H1 (cell line): ENCODE data around the gene HDAC6. TPM values are rescaled to one million over a fixed set of nuclear protein-coding genes. Genes with fewer than 3 reads are reported as not detected.

Experiments
- CTCF ChIA-PET: fragments of 300-600 bp; sonication (Branson Sonifier 250); formaldehyde crosslinking; loops from one replicate; lab custom pipeline; 2021; ENCODE audit not compliant: partially characterized antibody; lab: Charles Lee
- POLR2A ChIA-PET: fragments of 300-600 bp; sonication (Branson Sonifier 250); formaldehyde crosslinking; loops from one replicate; lab custom pipeline; 2021; ENCODE audit warnings: inconsistent platforms; ENCODE audit not compliant: partially characterized antibody; lab: Charles Lee
- DNase-seq, 2 experiments: peaks; one replicate each; pipeline versions ENCODE4 v3.0.0 to v3.0.0-alpha.2; 2010 to 2022; ENCODE audit warnings: low spot score in 2 of 2, low read depth in 1 of 2, mixed read lengths in 1 of 2
- FAIRE-seq: peaks from 2 replicates; lab custom pipeline; 2011; peaks lifted over from hg19 to GRCh38; lab: Jason Lieb, UNC
- H2AFZ ChIP-seq: 2 replicates; pipeline ENCODE4 v1.8.1; 2012; ENCODE audit warnings: low read length, inconsistent platforms
- H2AK5ac ChIP-seq: 2 replicates; pipeline ENCODE4 v1.6.1; 2013; ENCODE audit warnings: low read depth, low read length
- H2BK120ac ChIP-seq: replicated peaks from 2 replicates; pipeline ENCODE3; 2013; ENCODE audit warnings: low read depth, low read length, inconsistent platforms
- H2BK12ac ChIP-seq: 2 replicates; pipeline ENCODE4 v1.6.1; 2013; ENCODE audit warnings: low read depth, low read length
- H2BK15ac ChIP-seq: 2 replicates; pipeline ENCODE4 v1.6.1; 2013; ENCODE audit warnings: low read length
- H2BK20ac ChIP-seq: 2 replicates; pipeline ENCODE4 v1.6.1; 2013; ENCODE audit warnings: low read length
- H2BK5ac ChIP-seq: 2 replicates; pipeline ENCODE4 v1.6.1; 2013; ENCODE audit warnings: low read depth, low read length
- H3K14ac ChIP-seq: 2 replicates; pipeline ENCODE4 v1.6.1; 2013; ENCODE audit warnings: inconsistent platforms; ENCODE audit not compliant: insufficient read length
- H3K18ac ChIP-seq: 2 replicates; pipeline ENCODE4 v1.6.1; 2013; ENCODE audit warnings: low read length; ENCODE audit errors: extremely low read depth
- H3K23ac ChIP-seq: 2 replicates; pipeline ENCODE4 v1.6.1; 2013; ENCODE audit warnings: inconsistent platforms; ENCODE audit not compliant: insufficient read length
- H3K23me2 ChIP-seq: 2 replicates; pipeline ENCODE4 v1.6.1; 2013; ENCODE audit warnings: low read depth, low read length
- H3K27ac ChIP-seq: 2 replicates; pipeline ENCODE4 v1.6.1; 2011; ENCODE audit warnings: low read depth, low read length, inconsistent platforms
- H3K27me3 ChIP-seq, 4 experiments: replicated peaks in 1 of 4; 1 replicate in 1 of 4; 2 replicates in 3 of 4; pipeline versions ENCODE4 v1.6.1 to v1.8.1; 2011 to 2013; ENCODE audit warnings: low read length in 3 of 4, mild to moderate bottlenecking in 3 of 4, inconsistent platforms in 2 of 4, mixed read lengths in 2 of 4, moderate library complexity in 1 of 4; ENCODE audit not compliant: control insufficient read depth in 3 of 4, insufficient read depth in 3 of 4; ENCODE audit errors: extremely low read depth in 1 of 4
- H3K36me3 ChIP-seq, 4 experiments: 2 replicates each; pipeline versions ENCODE4 v1.6.1 to v1.8.1; 2011 to 2013; ENCODE audit warnings: mild to moderate bottlenecking in 4 of 4, low read length in 3 of 4, moderate library complexity in 2 of 4, control low read depth in 1 of 4, inconsistent platforms in 1 of 4; ENCODE audit not compliant: insufficient read depth in 4 of 4, control insufficient read depth in 2 of 4
- H3K4ac ChIP-seq: replicated peaks from 2 replicates; pipeline ENCODE3; 2013; ENCODE audit warnings: low read length, low read depth, mixed read lengths, inconsistent platforms; ENCODE audit not compliant: insufficient read length
- H3K4me1 ChIP-seq, 4 experiments: replicated peaks in 1 of 4; 1 replicate in 1 of 4; 2 replicates in 3 of 4; pipeline versions ENCODE4 v1.6.1 to v1.8.1; 2011 to 2013; ENCODE audit warnings: low read length in 3 of 4, inconsistent platforms in 2 of 4, mixed read lengths in 1 of 4; ENCODE audit not compliant: insufficient read depth in 4 of 4, control insufficient read depth in 3 of 4
- H3K4me2 ChIP-seq, 2 experiments: 2 replicates each; pipeline versions ENCODE4 v1.6.1 to v1.8.1; 2011 to 2013; ENCODE audit warnings: low read depth in 2 of 2, low read length in 2 of 2, control low read depth in 1 of 2, inconsistent platforms in 1 of 2, mild to moderate bottlenecking in 1 of 2; ENCODE audit not compliant: insufficient read depth in 1 of 2
- H3K4me3 ChIP-seq, 4 experiments: fragments of 200-600, 300-600 bp in 1 of 4; sonication (generic), shearing (Covaris generic), sonication (Bioruptor Twin) in 1 of 4; 2 replicates each; pipeline versions ENCODE4 v1.5.1 to v1.8.1; 2011 to 2016; ENCODE audit warnings: low read length in 4 of 4, low read depth in 3 of 4, control low read depth in 2 of 4, inconsistent platforms in 2 of 4, mild to moderate bottlenecking in 2 of 4, mixed read lengths in 1 of 4, moderate library complexity in 1 of 4; ENCODE audit not compliant: insufficient read depth in 2 of 4; ENCODE audit errors: extremely low read depth in 1 of 4
- H3K56ac ChIP-seq: replicated peaks from 2 replicates; pipeline ENCODE3; 2013; ENCODE audit warnings: low read depth, mild to moderate bottlenecking, mixed read lengths, low read length, inconsistent platforms; ENCODE audit not compliant: insufficient read length
- H3K79me1 ChIP-seq: 2 replicates; pipeline ENCODE4 v1.6.1; 2013; ENCODE audit warnings: low read depth, low read length, control low read depth
- H3K79me2 ChIP-seq, 2 experiments: 2 replicates each; pipeline versions ENCODE4 v1.6.1 to v1.8.1; 2012 to 2013; ENCODE audit warnings: low read length in 2 of 2, mild to moderate bottlenecking in 2 of 2, inconsistent platforms in 1 of 2; ENCODE audit not compliant: insufficient read depth in 2 of 2, control insufficient read depth in 1 of 2
- H3K9ac ChIP-seq, 4 experiments: replicated peaks in 1 of 4; 1 replicate in 1 of 4; 2 replicates in 3 of 4; pipeline versions ENCODE4 v1.6.1 to v1.8.1; 2011 to 2013; ENCODE audit warnings: low read depth in 3 of 4, low read length in 3 of 4, control low read depth in 2 of 4, mild to moderate bottlenecking in 2 of 4, moderate library complexity in 2 of 4, inconsistent platforms in 1 of 4; ENCODE audit errors: extremely low read depth in 1 of 4
- H3K9me3 ChIP-seq, 2 experiments: 2 replicates each; pipeline versions ENCODE4 v1.6.1 to v1.8.1; 2012 to 2013; ENCODE audit warnings: mild to moderate bottlenecking in 2 of 2, moderate library complexity in 2 of 2, control low read depth in 1 of 2, inconsistent platforms in 1 of 2, low read depth in 1 of 2, low read length in 1 of 2, mixed read lengths in 1 of 2; ENCODE audit not compliant: insufficient read depth in 2 of 2
- H4K20me1 ChIP-seq, 2 experiments: replicated peaks in 1 of 2; 2 replicates each; pipeline versions ENCODE3 to v1.8.1; 2011 to 2013; ENCODE audit warnings: inconsistent platforms in 2 of 2, low read length in 2 of 2, mild to moderate bottlenecking in 1 of 2; ENCODE audit not compliant: insufficient read depth in 2 of 2, control insufficient read depth in 1 of 2
- H4K5ac ChIP-seq: 2 replicates; pipeline ENCODE4 v1.6.1; 2013; ENCODE audit warnings: low read length, low read depth, mixed read lengths, inconsistent platforms; ENCODE audit not compliant: insufficient read length
- H4K8ac ChIP-seq: 2 replicates; pipeline ENCODE4 v1.8.0; 2013; ENCODE audit warnings: mild to moderate bottlenecking, moderate library complexity, low read length, inconsistent platforms; ENCODE audit not compliant: insufficient read depth; ENCODE audit errors: extremely low read depth
- H4K91ac ChIP-seq: replicated peaks from 2 replicates; pipeline ENCODE3; 2013; ENCODE audit warnings: low read length, mixed read lengths, inconsistent platforms; ENCODE audit not compliant: insufficient read length
- BCL11A ChIP-seq, 2 experiments: IDR thresholded peaks; one replicate each; pipeline ENCODE4 v1.6.1; 2011; ENCODE audit warnings: low read depth in 2 of 2, low read length in 2 of 2, mild to moderate bottlenecking in 2 of 2
- EGR1 ChIP-seq: IDR thresholded peaks from 2 replicates; pipeline ENCODE4 v1.6.1; 2011; ENCODE audit warnings: low read depth, low read length, borderline replicate concordance
- KDM1A ChIP-seq: fragments of 200-600, 300-600 bp; sonication (generic); IDR thresholded peaks from 2 replicates; pipeline ENCODE4 v1.7.1; 2016; ENCODE audit warnings: mild to moderate bottlenecking, low read length, borderline replicate concordance
- KDM5A ChIP-seq: fragments of 200-600 bp; IDR thresholded peaks from 2 replicates; pipeline ENCODE4 v1.7.1; 2012; ENCODE audit warnings: mild to moderate bottlenecking, low read length, inconsistent platforms, mixed read lengths
- MAFK ChIP-seq: IDR thresholded peaks from 2 replicates; pipeline ENCODE4 v1.6.1; 2012; ENCODE audit warnings: low read depth, mild to moderate bottlenecking, improper control_type of control experiment, low read length
- NRF1 ChIP-seq: IDR thresholded peaks from 2 replicates; pipeline ENCODE4 v1.6.1; 2011; ENCODE audit warnings: mild to moderate bottlenecking, low read depth, low read length, improper control_type of control experiment
- POLR2AphosphoS5 ChIP-seq: IDR thresholded peaks from 2 replicates; pipeline ENCODE4 v1.6.1; 2011; ENCODE audit warnings: low read depth, low read length
- POU5F1 ChIP-seq: IDR thresholded peaks from 2 replicates; pipeline ENCODE4 v1.6.1; 2011; ENCODE audit warnings: low read depth, mild to moderate bottlenecking, low read length, moderate library complexity
- RBBP5 ChIP-seq: IDR thresholded peaks from 2 replicates; pipeline ENCODE4 v1.7.1; 2012; ENCODE audit warnings: low read depth, mild to moderate bottlenecking, inconsistent platforms, low read length, moderate library complexity, borderline replicate concordance
- SIRT6 ChIP-seq: IDR thresholded peaks from one replicate; pipeline ENCODE4 v1.7.1; 2012; ENCODE audit warnings: low read length, inconsistent platforms
- SP4 ChIP-seq: IDR thresholded peaks from 2 replicates; pipeline ENCODE4 v1.6.1; 2012; ENCODE audit warnings: low read length, inconsistent platforms
- TCF12 ChIP-seq: IDR thresholded peaks from 2 replicates; pipeline ENCODE4 v1.6.1; 2011; ENCODE audit warnings: low read depth, mild to moderate bottlenecking, low read length
- TEAD4 ChIP-seq: IDR thresholded peaks from 2 replicates; pipeline ENCODE4 v1.6.1; 2012; ENCODE audit warnings: low read depth, low read length, inconsistent platforms, mixed read lengths
- YY1 ChIP-seq: IDR thresholded peaks from 2 replicates; pipeline ENCODE4 v1.6.1; 2011; ENCODE audit warnings: low read depth, mild to moderate bottlenecking, low read length
- WGBS, 2 experiments: shearing (Covaris generic) in 1 of 2; methylation state at CpG; one replicate each; pipeline versions ENCODE4 v1.1.6 to v1.1.7; 2013 to 2015; ENCODE audit warnings: low lambda C conversion rate in 2 of 2, mixed read lengths in 2 of 2, inconsistent platforms in 1 of 2, low coverage in 1 of 2, missing lambda C conversion rate in 1 of 2; ENCODE audit not compliant: insufficient replicate concordance in 2 of 2, insufficient coverage in 1 of 2, insufficient read length in 1 of 2; ENCODE audit errors: extremely low coverage in 1 of 2, missing lambda C conversion rate in 1 of 2; 5-methylcytosine and 5-hydroxymethylcytosine counted together
- polyA plus RNA-seq, 7 experiments: library from polyadenylated mRNA; depleted of rRNA in 3 of 7; stranded (reverse) in 5 of 7; unstranded in 2 of 7; fragments of >200 nt in 5 of 7; fragments of 200-250 nt in 2 of 7; gene quantifications; 1 replicate in 5 of 7; 2 replicates in 1 of 7; 4 replicates in 1 of 7; pipeline versions ENCODE4 v1.2.1 to v1.2.3, GENCODE V29; 2011 to 2013; ENCODE audit warnings: missing spikeins in 2 of 7, mixed read lengths in 2 of 7
- total RNA-seq: library from RNA; stranded (reverse); fragmentation: NEBNext Ultra II Directional; extraction: Animal tissue kit (Norgen Biotek cat#: 25700); gene quantifications from 2 replicates; pipeline ENCODE4 v1.2.1, GENCODE V29; 2021
- TF ChIP-seq, protein P1 (sequence below): IDR thresholded peaks from 2 replicates; pipeline ENCODE4 v1.6.1; 2012; ENCODE audit warnings: low read length, inconsistent platforms

HDAC6 gene
- total and polyA plus RNA-seq, 2 of the 8 experiments (the other 6 are each of a cell fraction or from before 2014, with no cell fraction given), result 34.0 to 51.8 TPM

DNA sequence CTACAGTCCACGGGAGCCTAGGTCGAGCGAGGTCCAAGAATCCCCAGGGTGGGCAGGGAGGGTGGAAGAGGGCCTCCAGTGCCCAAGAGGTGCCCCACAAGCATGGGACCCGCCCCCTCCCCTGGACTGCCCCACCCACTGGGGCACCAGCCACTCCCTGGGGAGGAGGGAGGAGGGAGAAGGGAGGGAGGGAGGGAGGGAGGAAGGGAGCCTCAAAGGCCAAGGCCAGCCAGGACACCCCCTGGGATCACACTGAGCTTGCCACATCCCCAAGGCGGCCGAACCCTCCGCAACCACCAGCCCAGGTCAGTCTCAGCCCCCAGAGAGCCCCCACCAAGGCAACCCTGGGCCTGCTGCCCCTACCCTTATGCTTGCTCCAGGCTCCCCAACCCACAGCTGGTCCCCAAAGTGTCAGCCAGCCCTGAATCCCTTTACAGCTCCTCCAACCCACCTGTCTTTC lies 15.5 kb upstream of the HDAC6 start, which contains the start of gene GATA1:
Gene GATA1, plus strand, starts transcription at position 250 of the 460 bp plus-strand sequence. CDS start 4,520 bp downstream, outside the sequence.
- Histone ChIP-seq H4K20me1 (no peaks in the 10 kb centered on the region), H3K27me3 (no peaks in the 10 kb centered on the region), H3K4me3 (no peak within 1 kb of the TSS), H4K5ac (no peak within 1 kb of the TSS), H3K23me2 (no peaks in the 10 kb centered on the region), H2BK12ac (no peak within 1 kb of the TSS), H2BK15ac (no peak within 1 kb of the TSS), H2AFZ (no peak within 1 kb of the TSS), H3K23ac (no peak within 1 kb of the TSS), H4K91ac (no peak within 1 kb of the TSS), H3K14ac (no peak within 1 kb of the TSS), H3K9ac (no peak within 1 kb of the TSS), H2BK120ac (no peak within 1 kb of the TSS), H2BK5ac (no peak within 1 kb of the TSS), H3K18ac (no peak within 1 kb of the TSS), H3K36me3 (no peaks in the 10 kb centered on the region), H3K27ac (no peak within 1 kb of the TSS), H3K4me1 (no peaks in the 10 kb centered on the region), H2BK20ac (no peak within 1 kb of the TSS), H3K79me1 (no peaks in the 10 kb centered on the region), H4K8ac (no peak within 1 kb of the TSS), H3K4ac (no peak within 1 kb of the TSS), H2AK5ac (no peak within 1 kb of the TSS), H3K9me3 (no peaks in the 10 kb centered on the region), H3K56ac (no peak within 1 kb of the TSS), H3K4me2 (no peak within 1 kb of the TSS), H3K79me2 (no peaks in the 10 kb centered on the region)
- ChIA-PET CTCF (no interaction called here), POLR2A (no interaction called here)
- FAIRE-seq (no peak), DNase-seq (no peak)
- WGBS, 2 experiments, result 89% methylated on average over 3 of the region's 7 CpGs; no CpG with 5 or more reads in 1 of the 2 experiments
- TF ChIP-seq NRF1, result no peak
- TF ChIP-seq POLR2AphosphoS5, result no peak
- no peak for TF ChIP-seq SIRT6
- TF ChIP-seq SP4, result no peak
- no peak for TF ChIP-seq TEAD4
- TF ChIP-seq EGR1, result no peak
- TF ChIP-seq KDM1A, result no peak
- TF ChIP-seq BCL11A (IDR thresholded peaks at IDR 0.05; ENCODE audit: low read depth in 2 of 2, low read length in 2 of 2), result no peak
- TF ChIP-seq YY1, result no peak
- TF ChIP-seq KDM5A, result no peak
- no peak for TF ChIP-seq TCF12
- no peak for TF ChIP-seq MAFK
- TF ChIP-seq POU5F1, result no peak
- no peak for TF ChIP-seq RBBP5
- TF ChIP-seq, protein P1, sequence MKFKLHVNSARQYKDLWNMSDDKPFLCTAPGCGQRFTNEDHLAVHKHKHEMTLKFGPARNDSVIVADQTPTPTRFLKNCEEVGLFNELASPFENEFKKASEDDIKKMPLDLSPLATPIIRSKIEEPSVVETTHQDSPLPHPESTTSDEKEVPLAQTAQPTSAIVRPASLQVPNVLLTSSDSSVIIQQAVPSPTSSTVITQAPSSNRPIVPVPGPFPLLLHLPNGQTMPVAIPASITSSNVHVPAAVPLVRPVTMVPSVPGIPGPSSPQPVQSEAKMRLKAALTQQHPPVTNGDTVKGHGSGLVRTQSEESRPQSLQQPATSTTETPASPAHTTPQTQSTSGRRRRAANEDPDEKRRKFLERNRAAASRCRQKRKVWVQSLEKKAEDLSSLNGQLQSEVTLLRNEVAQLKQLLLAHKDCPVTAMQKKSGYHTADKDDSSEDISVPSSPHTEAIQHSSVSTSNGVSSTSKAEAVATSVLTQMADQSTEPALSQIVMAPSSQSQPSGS, result no peak
